HG03135 (cell line): ENCODE results near the gene ATXN1.

ENCODE experiments used
- ATAC-seq: cut with Tn5 transposase; IDR thresholded peaks from one replicate; pipeline ENCODE4 v1.9.1; 2021; ENCODE audit warnings: mild to moderate bottlenecking, moderate library complexity; ENCODE audit not compliant: unreplicated experiment

Gene ATXN1

DNA sequence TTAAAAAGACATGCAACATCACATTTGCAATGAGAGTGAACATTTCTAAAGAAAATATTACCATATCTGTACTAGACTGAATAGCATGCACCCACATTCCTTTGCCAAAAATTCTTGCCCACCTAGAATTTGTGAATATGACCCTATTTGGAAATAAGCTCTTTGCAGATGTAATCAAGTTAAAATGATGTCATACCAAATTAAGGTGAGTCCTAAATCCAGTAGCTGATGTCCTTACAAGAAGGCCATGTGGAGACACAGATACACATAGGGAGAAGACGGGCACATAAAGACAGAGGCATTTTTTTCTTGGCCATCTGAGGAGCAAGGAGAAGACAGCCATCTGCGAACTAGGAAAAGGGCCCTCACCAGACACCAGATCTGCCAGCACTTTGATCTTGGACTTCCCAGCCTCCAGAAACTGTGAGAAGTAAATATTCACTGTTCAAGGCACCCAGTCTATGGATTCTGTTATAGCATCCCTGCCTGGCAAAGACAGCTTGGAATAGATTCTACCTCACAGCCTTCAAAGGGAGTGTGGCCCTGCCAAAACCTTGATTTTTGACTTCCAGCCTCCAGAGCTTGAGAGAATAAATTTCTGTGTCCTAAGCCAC lies 22.8 kb upstream of the ATXN1 start:
- ATAC-seq = no peak

- ATAC-seq = no peak
Measured at GRCh38 chr6:16783509-16783908, 22.2 kb upstream of the ATXN1 start.

GRCh38 chr6:16782278-16782677 lies 21.0 kb upstream of the ATXN1 start:
- no peak for ATAC-seq

DNA sequence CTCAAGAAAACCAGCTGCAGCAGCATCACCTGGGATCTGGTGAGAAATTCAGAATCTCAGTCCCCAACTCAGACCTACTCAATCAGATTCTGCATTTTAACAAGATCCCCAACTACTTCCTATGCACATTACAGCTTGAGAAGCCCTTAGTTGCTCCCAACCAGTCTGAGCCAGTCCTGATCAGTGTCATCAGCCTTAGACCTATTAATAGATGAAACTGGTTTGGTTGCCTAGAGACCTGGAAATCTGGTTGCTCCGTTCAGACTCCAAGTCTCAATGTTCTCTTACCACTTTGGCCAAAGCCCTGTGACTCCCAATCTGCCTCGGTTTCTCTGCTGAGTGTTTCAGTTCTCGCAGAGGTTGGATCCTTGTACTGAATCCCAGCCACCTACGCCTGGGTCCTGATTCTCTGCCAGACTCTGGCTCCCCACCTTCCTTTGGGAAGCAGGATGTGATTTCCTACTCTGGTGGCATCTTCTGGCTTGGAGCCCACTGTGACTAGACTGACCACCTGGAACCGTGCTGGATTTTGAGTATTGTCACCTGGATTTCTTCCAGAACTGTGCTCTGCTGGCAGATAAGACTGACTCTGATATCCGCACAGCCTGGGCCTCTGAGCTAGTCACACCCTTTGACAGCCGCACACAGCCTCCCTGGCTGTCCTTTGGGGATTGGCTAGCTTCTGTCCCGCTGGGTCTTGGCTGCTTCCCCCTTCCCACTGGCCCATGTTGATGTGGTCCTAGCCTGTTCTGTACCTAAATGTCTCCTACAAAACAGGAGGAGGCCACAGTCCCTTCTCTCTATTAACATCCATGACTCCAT lies 20.3 kb upstream of the ATXN1 start:
- no peak for ATAC-seq

GRCh38 chr6:16778521-16778920 lies 17.3 kb upstream of the ATXN1 start:
- ATAC-seq = no peak

- ATAC-seq = no peak
Measured at GRCh38 chr6:16777794-16778193, 16.5 kb upstream of the ATXN1 start.

DNA sequence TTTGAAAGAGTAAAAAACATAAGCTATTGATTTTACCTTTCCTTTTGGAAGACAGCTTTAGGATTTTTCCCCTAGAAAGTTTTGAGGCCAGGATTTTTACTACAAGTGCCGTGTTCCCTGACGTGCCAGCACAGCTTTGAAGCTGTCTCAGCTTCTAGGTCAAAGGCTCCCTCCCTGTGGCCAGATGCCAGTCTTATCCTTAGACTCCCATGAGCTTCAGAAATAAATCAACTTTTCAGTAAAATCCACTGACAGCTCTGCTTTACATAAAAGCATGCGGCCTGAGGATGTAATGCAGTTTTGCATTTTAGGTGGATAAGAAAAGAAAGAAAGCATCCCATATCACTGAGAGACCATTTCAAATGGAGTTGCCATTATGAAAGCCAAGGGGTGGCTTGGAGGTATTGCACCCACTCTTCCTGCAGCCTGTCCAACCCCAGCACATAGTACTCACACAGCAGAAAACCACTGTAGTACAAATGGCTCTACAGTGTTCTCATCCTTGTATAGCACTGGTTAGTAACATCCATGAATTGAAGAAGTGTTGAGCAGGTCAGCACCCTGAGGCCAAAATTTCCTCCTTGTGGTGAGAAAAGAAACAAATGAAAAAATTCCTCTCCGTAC lies 15.2 kb upstream of the ATXN1 start:
- ATAC-seq = no peak

DNA sequence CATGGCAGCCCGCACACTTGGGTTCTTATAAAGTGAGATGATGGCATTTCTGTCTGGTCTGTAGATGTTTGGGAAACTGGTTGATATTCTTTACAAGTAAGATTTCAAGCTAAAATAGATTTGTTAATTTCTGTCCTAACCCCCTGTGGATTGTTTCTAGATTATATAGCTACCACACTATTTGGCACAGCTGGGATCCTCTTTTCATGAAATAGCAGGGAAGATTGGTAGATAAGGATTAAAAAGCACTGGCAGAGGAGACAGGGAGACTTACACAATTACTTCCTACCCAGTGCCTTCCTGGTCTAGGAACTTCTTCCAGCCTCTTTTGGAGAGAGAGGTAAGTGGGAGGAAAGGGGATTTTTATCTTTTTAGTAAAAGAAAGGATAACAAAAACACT lies 13.2 kb upstream of the ATXN1 start:
- ATAC-seq = no peak

GRCh38 chr6:16773362-16773761 lies 12.1 kb upstream of the ATXN1 start:
- no peak for ATAC-seq

- ATAC-seq = peak; percentile 87
Measured at GRCh38 chr6:16770701-16771569, 9.7 kb upstream of the ATXN1 start.

GRCh38 chr6:16769986-16770376 lies 8.7 kb upstream of the ATXN1 start:
- ATAC-seq = no peak

- no peak for ATAC-seq
Measured at GRCh38 chr6:16769131-16769985, 8.1 kb upstream of the ATXN1 start.

GRCh38 chr6:16768477-16768830 lies 7.2 kb upstream of the ATXN1 start:
- no peak for ATAC-seq

DNA sequence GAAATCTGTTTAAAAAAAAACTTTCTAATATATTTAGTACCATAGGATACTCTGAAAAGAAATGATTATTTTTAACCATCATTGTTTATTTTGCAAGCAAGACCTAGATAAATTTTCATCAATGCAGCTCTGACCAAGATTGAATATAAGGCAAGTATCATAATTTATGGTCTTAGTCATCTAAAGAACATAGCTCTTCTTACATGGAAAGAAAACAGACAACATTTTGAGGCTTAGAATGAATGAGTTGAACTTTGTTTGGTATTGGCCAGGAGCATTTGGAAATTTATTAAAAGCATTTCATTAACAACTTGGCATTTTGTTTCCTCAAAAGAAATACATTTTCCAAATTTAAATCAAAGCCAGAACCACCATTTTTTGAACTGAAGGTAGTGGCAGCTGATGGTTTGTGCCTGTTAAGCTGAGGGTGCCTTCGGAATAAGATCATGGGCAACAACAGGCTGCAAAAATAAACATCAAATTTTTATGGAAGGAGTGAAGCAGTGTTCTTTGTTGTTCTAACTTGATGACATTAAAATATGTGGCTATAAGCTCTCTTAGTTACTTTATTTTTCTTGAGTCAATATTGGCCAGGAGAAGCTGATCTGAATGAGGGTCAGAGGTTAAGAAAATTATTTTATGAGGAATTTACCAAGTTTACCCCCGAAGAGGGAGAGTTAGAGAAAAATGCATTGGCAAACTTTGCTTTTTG lies 6.7 kb upstream of the ATXN1 start:
- ATAC-seq = no peak

- ATAC-seq = no peak
Measured at GRCh38 chr6:16766836-16767745, 5.8 kb upstream of the ATXN1 start.

- no peak for ATAC-seq
Measured at GRCh38 chr6:16766043-16766536, 4.8 kb upstream of the ATXN1 start.

GRCh38 chr6:16765235-16765634 lies 4.0 kb upstream of the ATXN1 start:
- ATAC-seq = no peak

- no peak for ATAC-seq
Measured at GRCh38 chr6:16764188-16764950, 3.1 kb upstream of the ATXN1 start.
